Stimulated activated CD4-positive, alpha-beta T cell treated with anti-CD3 and anti-CD28 coated beads, Interleukin-1b, Interleukin-23, amount 100 ng/mL, for 24 hours (primary cell): ENCODE measurements around the gene TGFBI.

ENCODE experiments used
- DNase-seq, 4 experiments: peaks; one replicate each; pipeline ENCODE4 v3.0.0-alpha.2; 2020; ENCODE audit warnings: low read depth in 4 of 4, low spot score in 1 of 4

TGFBI gene

DNA sequence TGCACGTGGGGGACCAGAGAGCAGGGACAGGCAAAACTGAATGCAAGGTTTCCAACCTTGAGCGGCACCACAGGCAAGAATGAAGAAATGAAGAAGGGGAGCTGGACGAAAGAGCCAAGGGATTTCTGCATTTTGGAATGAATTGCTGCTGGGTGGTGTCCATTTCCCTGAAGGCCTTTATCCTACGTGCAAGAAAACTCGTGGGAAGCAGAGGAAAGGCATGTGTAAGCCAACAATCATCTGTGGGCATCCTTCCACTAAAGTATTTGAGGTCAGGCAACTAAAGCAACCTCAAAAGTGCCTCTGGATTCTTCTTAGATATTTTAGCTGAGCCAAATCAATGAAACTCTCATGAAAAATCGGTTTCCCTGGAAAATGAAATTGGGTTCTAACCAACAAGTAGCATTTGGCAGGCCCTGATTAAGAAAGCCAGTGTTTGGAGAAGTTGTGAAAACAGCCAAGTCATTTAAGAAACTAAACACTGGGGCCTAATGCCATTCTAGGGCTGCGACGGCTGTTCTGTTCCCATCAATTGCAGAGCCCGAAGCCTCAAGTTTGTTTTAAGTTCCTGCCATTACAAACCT lies 4.7 kb upstream of the TGFBI start:
- no peak for DNase-seq

DNA sequence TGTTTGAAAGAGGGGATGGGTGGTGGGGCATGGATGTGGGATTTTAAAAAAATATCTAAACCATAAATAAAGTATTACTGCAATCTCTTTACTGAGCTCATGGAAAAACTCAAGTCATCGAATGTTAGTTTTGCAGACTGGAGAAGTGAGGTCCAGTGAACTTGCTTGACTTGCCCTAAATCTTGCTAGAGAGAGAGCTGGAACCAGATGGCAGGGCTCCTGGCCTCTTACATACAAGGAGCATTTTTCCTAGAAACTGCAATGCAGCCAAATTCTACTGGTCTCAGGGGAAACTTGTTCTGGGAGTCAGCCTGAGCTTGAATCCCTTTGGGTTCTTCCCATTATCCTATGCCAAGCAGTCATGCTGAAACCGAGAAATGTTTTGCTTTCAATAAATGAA lies 2.9 kb upstream of the TGFBI start:
- DNase-seq = no peak

- DNase-seq = no peak
Measured at GRCh38 chr5:136026636-136027035, 2.2 kb upstream of the TGFBI start.

- no peak for DNase-seq
Measured at GRCh38 chr5:136027311-136027710, 1.5 kb upstream of the TGFBI start.

DNA sequence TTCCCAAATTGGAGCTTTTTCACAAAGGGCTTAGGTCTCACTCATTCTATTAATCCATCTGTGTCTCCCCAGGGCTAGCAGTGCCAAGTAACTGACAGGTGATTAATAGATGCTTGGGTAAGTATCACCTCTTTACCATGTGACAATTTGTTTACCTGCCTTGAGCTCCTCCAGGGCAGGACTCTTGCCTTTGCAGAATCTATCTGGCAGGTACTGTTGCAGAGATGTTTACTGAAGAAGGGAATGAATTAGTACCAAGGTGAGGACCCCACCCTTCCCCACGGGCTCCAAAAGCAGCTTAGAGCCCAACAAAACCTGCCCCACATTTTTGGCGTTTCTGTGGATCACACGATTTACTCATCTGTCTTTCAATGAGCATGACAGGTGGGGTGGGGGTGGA lies 698 bp upstream of the TGFBI start:
- no peak for DNase-seq

DNA sequence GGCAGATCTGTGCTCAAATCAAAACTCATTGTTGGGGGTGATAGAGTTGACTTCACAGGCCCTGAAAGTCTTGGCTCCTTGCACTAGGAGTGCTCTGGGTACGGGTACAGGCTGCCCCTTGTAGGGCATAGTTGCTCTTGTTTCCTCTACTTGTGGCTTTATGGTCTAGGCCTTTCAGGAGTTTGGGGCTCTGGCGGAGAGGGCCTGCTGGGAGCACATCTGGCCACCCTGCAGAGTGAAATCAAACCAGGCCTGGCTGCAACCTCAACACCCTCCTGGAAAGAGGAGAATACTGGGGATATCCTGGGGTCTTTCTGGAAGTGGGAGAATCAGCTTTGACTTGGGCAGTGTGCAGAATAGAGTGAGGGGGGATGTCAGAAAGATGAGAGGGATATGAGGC lies 1.5 kb downstream of the TGFBI start:
- DNase-seq = no peak

GRCh38 chr5:136030956-136031611 lies 2.3 kb downstream of the TGFBI start:
- no peak for DNase-seq

GRCh38 chr5:136031711-136032110 lies 2.9 kb downstream of the TGFBI start:
- DNase-seq = no peak

DNA sequence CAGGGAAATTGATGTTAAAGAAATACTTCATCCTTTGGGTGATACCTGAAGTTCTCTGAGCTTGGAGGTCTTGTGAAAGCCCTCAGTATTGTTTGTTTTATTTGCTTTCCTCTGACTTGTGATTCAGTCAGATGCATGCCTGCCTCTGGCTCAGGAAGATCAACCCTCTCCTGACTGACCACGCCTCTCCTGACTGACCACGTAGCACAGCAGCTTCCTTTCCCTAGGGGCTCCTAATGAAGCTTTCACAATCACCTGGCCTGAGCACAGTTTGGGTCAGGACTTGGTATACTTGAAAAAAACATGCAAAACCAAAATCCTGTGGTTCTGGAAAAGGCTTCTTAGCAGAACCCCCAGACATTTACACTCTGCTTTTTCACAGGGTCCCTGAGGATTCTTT lies 3.8 kb downstream of the TGFBI start:
- DNase-seq = no peak

GRCh38 chr5:136033234-136033633 lies 4.4 kb downstream of the TGFBI start:
- DNase-seq = no peak

DNA sequence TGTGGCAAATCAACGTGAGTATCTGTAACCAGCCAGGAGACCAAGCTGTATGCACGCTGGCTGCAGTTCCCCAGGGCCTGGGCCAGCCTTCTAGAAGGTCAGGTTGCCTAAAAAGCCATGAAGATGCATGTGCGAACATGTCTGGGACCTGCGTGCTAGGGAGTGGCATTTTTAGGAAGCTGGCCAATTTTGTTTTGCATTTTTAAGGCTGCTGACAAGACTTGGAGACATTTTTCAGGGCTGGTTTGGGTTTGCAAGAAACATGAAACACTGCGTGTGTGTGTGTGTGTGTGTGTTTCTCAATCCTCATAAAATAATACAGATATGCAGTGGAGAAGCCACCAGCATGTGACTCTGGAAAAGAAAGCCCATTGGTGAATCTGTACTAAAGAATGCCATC lies 5.1 kb downstream of the TGFBI start:
- DNase-seq = no peak

GRCh38 chr5:136034492-136034891 lies 5.7 kb downstream of the TGFBI start:
- no peak for DNase-seq

DNA sequence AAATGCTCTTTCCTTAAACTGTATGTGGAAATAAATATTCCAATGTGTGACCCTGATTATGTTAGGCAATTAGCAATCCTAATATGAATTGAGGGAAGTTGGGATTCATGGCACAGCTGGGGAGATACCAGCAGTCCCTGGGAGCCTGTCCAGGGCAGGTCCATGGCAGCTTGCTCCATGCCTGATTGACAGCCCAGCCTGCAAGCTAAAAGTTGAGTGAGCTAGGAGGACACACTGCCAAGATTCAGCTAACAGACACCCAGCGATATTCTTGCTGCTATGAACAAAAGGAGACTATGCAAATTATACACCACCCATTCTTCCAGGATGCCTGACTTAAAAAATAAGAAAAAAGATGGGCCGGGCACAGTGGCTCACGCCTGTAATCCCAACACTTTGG lies 6.2 kb downstream of the TGFBI start:
- no peak for DNase-seq

GRCh38 chr5:136035837-136036236 lies 7.0 kb downstream of the TGFBI start:
- no peak for DNase-seq

- no peak for DNase-seq
Measured at GRCh38 chr5:136036293-136036911, 7.6 kb downstream of the TGFBI start.

GRCh38 chr5:136037001-136037705 lies 8.4 kb downstream of the TGFBI start:
- DNase-seq = peak in 2 of 4 experiments; percentile 2 to 28

- DNase-seq = no peak
Measured at GRCh38 chr5:136038635-136039034, 9.8 kb downstream of the TGFBI start.

- no peak for DNase-seq
Measured at GRCh38 chr5:136039202-136039601, 10.4 kb downstream of the TGFBI start.

DNA sequence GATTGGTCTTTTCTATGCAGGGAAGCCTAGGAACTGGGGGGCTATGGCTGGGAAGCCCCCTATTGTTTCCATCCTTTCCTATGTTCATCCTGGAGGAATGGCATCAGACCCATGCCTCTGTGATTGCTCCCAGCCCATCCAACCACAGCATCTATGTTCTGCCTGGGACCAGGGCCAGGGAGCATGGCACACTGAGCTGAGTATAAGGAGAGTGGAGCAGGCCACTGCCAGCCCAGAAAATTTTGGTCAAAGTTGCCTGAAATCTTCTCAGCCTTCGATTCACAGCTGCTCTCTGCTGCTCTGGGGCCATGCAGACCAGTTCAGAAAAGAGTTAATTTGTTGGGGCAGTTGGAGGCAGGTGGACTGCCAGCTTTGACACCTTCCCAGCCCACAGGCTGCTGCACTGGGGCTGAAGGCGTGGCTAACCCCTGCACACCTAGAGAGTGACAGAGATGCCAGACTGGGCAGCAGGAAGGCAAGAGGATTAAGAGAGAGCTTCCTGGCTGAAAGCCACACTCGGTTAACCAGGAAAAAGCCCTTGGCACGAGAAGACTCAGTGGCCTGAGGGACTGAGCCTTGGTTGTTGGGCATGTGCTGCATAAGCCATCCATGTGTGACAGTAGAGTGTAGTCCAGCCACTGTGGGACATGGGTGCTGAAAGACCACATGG lies 12.1 kb downstream of the TGFBI start:
- no peak for DNase-seq

GRCh38 chr5:136042156-136042555 lies 13.4 kb downstream of the TGFBI start:
- no peak for DNase-seq

- no peak for DNase-seq
Measured at GRCh38 chr5:136042665-136043121, 13.9 kb downstream of the TGFBI start.

GRCh38 chr5:136043551-136043950 lies 14.8 kb downstream of the TGFBI start:
- DNase-seq = no peak
